Left ventricle myocardium inferior (tissue), 1 donor: Measurements from ENCODE around the gene RFX2. TPM values are rescaled to one million over a fixed set of nuclear protein-coding genes. Genes with fewer than 3 reads are reported as not detected.

ENCODE experiments used
- DNase-seq: peaks from one replicate; pipeline ENCODE4 v3.0.0-alpha.2; 2020
- H3K27ac ChIP-seq: fragments of 200-600 bp; replicated peaks from 2 replicates; pipeline ENCODE4 v1.8.0; 2021
- H3K27me3 ChIP-seq: fragments of 200-600 bp; 2 replicates; pipeline ENCODE4 v1.8.0; 2021; ENCODE audit warnings: low read depth
- H3K36me3 ChIP-seq: fragments of 200-600 bp; 2 replicates; pipeline ENCODE4 v1.8.0; 2021
- H3K4me1 ChIP-seq: fragments of 200-600 bp; 2 replicates; pipeline ENCODE4 v1.8.0; 2021
- H3K4me3 ChIP-seq: fragments of 200-600 bp; 2 replicates; pipeline ENCODE4 v1.8.0; 2021; ENCODE audit warnings: mild to moderate bottlenecking, moderate library complexity
- H3K9me3 ChIP-seq: fragments of 200-600 bp; replicated peaks from 2 replicates; pipeline ENCODE4 v1.8.0; 2021
- intact Hi-C: fragments of 100-400 bp; cut with micrococcal nuclease; formaldehyde crosslinking; loops from one replicate; pipeline ENCODE4 v1.11.0; 2022
- total RNA-seq: library from RNA; stranded (reverse); fragmentation: NEBNext Ultra II Directional; extraction: Animal tissue kit (Norgen Biotek cat#: 25700); gene quantifications from one replicate; pipeline ENCODE4 v1.2.1, GENCODE V29; 2021
- TF ChIP-seq, protein P1 (sequence below): fragments of 200-600 bp; IDR thresholded peaks from 2 replicates; pipeline ENCODE4 v1.8.0; 2021; ENCODE audit warnings: antibody characterized with exemption, mild to moderate bottlenecking, borderline replicate concordance
- donor health status: DM: no; HTN: yes; CAD: no; lungs with severe emphysema.

The RFX2 gene
- total RNA-seq, 1 donor from 2014 or later: 6.1 TPM

DNA sequence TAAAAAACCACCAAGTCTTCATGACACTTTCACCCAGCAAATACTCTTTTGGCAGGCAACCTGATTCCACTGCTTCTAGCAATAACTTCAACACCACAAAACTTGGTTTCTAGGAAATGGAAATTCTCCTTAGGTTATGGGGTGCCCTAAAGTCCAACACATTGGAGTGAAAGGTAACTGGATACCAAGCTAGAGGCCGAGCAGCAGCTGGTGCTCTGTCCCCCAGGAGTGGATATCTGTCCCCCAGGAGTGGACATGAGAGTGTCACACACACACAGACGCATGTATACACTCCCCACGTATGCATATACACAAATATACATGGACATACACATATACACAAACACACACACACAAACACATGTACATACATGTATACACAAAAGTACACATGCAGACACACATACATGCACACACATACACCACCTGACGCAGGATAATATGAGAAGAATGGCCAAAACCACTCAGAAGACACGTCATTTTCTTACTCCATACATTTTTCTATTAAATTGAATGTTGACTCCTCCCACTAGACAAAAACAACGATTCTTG lies 50.8 kb downstream of the RFX2 start:
- Histone ChIP-seq H3K36me3 (no peaks in the 10 kb centered on the region), H3K27me3 (no peaks in the 10 kb centered on the region), H3K4me3 (no peak overlapping the region), H3K27ac (peak overlapping the region; percentile 95), H3K4me1 (peaks cover 86% of the 10 kb centered on the region), H3K9me3 (no peaks in the 10 kb centered on the region)
- intact Hi-C loops: no loop called here
- TF ChIP-seq, protein P1, sequence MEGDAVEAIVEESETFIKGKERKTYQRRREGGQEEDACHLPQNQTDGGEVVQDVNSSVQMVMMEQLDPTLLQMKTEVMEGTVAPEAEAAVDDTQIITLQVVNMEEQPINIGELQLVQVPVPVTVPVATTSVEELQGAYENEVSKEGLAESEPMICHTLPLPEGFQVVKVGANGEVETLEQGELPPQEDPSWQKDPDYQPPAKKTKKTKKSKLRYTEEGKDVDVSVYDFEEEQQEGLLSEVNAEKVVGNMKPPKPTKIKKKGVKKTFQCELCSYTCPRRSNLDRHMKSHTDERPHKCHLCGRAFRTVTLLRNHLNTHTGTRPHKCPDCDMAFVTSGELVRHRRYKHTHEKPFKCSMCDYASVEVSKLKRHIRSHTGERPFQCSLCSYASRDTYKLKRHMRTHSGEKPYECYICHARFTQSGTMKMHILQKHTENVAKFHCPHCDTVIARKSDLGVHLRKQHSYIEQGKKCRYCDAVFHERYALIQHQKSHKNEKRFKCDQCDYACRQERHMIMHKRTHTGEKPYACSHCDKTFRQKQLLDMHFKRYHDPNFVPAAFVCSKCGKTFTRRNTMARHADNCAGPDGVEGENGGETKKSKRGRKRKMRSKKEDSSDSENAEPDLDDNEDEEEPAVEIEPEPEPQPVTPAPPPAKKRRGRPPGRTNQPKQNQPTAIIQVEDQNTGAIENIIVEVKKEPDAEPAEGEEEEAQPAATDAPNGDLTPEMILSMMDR: no peak
- DNase-seq: no peak

DNA sequence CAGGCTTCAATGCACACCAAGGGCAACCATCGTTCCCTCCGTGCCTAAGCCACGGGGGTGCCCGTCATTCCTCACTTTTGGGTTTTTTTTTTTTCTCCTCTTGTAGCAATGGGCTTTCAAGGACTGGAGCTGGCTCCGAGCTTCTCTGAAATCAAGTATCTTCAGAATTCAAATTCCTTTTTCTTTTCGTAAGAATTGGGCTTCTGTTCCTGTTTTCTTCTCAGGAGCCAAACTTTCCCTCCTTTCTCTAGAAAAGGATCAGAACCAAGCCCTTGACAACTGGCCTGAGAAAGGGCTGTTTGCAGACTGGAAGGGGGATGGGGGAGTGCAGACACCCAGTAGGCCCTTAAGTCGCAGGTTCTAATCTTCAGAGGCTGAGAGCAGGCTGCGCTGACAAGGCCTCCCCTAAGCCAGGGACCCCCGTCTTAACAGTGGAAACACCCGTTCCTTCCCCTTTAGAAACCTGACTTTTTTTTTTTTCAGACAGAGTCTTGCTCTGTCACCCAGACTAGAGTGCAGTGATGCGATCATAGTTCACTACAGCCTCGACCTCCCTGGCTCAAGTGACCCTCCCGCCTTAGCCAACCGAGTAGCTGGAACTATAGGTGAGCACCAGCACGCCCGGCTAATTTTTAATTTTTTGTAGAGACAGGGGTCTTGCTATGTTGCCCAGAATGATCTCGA lies 51.6 kb downstream of the RFX2 start:
- TF ChIP-seq, protein P1: no peak
- Histone ChIP-seq H3K27ac (peak overlapping the region; percentile 95), H3K4me3 (no peak overlapping the region), H3K4me1 (peaks cover 78% of the 10 kb centered on the region), H3K36me3 (no peaks in the 10 kb centered on the region), H3K9me3 (no peaks in the 10 kb centered on the region), H3K27me3 (no peaks in the 10 kb centered on the region)
- DNase-seq: no peak
- intact Hi-C loops: no loop called here

DNA sequence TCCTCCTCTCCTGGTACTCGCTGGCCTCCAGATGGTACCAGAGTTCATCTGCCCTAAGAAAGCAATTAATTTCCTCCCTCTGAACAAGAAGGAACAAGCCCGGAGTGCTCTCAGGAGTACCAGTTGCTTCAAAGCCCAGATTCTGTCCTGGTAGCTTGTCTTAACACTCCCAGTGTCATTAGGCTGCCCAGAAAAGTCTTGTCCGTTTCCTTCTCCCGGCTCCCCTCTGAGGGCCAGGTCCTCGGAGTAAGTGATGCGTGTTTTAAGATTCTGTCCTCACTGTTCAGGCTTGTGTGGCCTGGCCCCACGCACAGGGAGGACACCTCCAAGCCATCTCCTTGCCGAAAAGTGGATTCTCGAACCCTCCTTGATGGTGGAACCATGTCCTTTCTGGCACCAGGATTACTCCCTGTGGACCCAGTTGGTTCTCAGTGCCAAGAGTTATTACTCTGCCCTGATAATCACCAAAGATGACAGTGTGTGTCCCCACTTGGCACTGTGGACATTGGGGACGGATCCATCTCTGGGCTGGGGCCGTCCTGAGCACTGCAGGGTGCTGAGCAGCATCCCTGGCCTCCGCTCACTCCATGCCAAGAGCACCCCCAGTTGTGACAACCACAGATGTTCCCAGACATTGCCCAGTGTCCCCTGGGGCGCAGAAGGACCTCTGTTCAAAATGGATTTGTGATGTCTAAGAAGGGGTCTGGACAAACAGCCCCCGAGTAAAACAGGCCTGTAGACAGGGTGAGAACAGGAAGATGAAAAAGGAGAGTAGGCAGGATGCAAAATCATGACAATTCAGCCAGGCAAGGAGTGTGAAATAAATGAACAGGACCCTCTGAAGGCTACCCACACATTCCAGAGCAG lies 52.4 kb downstream of the RFX2 start:
- Histone ChIP-seq H3K4me3 (peak overlapping the region; percentile 44), H3K36me3 (no peaks in the 10 kb centered on the region), H3K27me3 (no peaks in the 10 kb centered on the region), H3K27ac (peak overlapping the region; percentile 95), H3K4me1 (peaks cover 70% of the 10 kb centered on the region), H3K9me3 (no peaks in the 10 kb centered on the region)
- TF ChIP-seq, protein P1: no peak
- intact Hi-C loops: no loop called here
- DNase-seq: no peak

DNA sequence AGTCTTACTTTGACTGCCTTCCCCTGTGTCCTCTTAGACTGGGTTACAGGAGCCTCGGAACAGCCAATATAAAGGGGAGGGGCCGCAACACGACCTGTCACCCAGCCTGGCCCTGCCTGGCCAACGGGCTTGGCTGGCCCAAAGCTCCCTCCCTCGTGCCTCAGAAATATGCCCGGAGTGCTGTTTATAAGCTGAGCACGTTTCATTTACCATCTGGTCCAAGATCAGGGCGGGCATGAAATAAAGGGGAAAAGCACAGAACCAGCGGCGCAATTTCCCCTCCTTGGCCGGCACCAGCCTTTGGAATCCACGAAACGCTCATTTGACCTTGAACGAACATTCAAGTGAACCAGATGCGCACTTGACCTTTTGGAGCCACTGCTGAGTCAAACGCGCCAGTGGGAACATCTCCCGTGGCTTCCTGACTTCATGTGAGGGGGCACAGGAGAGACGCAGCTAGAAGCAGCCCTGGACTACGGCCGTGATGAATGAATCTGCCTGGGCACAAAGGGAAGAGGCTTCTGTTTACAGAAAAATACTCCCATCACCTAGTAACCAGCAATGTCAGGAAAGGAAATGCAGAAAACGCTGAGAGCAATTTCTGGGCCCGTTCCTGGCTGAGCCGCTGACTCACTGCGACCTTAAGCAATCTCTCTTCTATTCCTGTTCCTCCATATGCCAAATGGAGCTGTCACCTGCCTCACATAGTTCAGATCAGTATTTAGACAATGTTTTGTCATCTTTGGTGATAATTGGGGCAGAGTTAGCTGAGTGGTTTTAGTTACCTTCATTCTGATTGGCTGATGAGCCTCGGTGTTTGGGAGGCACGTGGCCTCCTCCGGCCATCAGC lies 53.3 kb downstream of the RFX2 start:
- DNase-seq: peak; percentile 76
- Histone ChIP-seq H3K4me1 (peaks cover 62% of the 10 kb centered on the region), H3K4me3 (peak overlapping the region; percentile 44), H3K27me3 (no peaks in the 10 kb centered on the region), H3K27ac (peak overlapping the region; percentile 95), H3K36me3 (no peaks in the 10 kb centered on the region), H3K9me3 (no peaks in the 10 kb centered on the region)
- intact Hi-C loops: no loop called here
- TF ChIP-seq, protein P1: no peak

DNA sequence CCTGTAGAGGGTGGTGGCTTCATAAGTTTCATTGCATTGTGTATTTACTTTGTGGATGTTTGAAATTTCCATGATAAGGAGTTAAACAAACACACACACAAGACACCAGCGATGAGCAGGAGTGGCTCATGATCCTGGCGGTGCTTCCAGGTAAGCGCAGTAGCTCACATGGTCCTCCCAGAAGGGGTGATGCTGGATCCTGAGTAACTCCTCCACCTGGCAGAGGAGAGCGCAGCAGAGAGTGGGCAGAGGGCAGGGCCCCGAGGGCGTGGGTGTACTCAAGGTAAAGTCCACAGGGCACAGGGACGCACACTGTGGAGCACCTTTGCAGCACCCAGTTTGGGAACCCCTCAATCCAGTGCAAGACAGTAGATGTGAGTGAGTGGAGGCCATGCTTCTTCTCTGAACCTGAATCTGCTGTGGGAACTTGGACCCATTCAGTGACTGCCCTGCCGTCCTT lies 54.0 kb downstream of the RFX2 start:
- intact Hi-C loops: no loop called here
- Histone ChIP-seq H3K4me3 (peak overlapping the region; percentile 44), H3K9me3 (no peaks in the 10 kb centered on the region), H3K36me3 (no peaks in the 10 kb centered on the region), H3K4me1 (peaks cover 55% of the 10 kb centered on the region), H3K27me3 (no peaks in the 10 kb centered on the region), H3K27ac (peak overlapping the region; percentile 95)
- TF ChIP-seq, protein P1: no peak
- DNase-seq: no peak
